HEK293T (cell line): ENCODE data around the gene TRDN.

Experiments
- ARNT ChIP-seq: fragments of 450-650 bp; IDR thresholded peaks from 2 replicates; pipeline ENCODE4 v1.6.1; 2017; ENCODE audit warnings: mild to moderate bottlenecking
- BHLHE40 ChIP-seq: fragments of 450-650 bp; IDR thresholded peaks from 2 replicates; pipeline ENCODE4 v1.6.1; 2016; ENCODE audit warnings: mild to moderate bottlenecking, moderate library complexity, borderline replicate concordance
- CTBP1 ChIP-seq: fragments of 450-650 bp; IDR thresholded peaks from 2 replicates; pipeline ENCODE4 v1.6.1; 2016; ENCODE audit warnings: borderline replicate concordance
- ELF4 ChIP-seq: fragments of 450-650 bp; IDR thresholded peaks from 2 replicates; pipeline ENCODE4 v1.6.1; 2017; ENCODE audit warnings: antibody characterized with exemption
- FOXM1 ChIP-seq: fragments of 450-650 bp; IDR thresholded peaks from 2 replicates; pipeline ENCODE4 v1.6.1; 2017; ENCODE audit warnings: mild to moderate bottlenecking, borderline replicate concordance
- NFRKB ChIP-seq: fragments of 450-650 bp; IDR thresholded peaks from 2 replicates; pipeline ENCODE4 v1.6.1; 2016; ENCODE audit warnings: mild to moderate bottlenecking, moderate library complexity
- SP1 ChIP-seq: fragments of 450-650 bp; IDR thresholded peaks from 2 replicates; pipeline ENCODE4 v1.6.1; 2017
- TARDBP ChIP-seq: fragments of 450-650 bp; IDR thresholded peaks from 2 replicates; pipeline ENCODE4 v1.6.1; 2016
- TF ChIP-seq, protein P1 (sequence below): fragments of 450-650 bp; IDR thresholded peaks from 2 replicates; pipeline ENCODE4 v1.6.1; 2016

DNA sequence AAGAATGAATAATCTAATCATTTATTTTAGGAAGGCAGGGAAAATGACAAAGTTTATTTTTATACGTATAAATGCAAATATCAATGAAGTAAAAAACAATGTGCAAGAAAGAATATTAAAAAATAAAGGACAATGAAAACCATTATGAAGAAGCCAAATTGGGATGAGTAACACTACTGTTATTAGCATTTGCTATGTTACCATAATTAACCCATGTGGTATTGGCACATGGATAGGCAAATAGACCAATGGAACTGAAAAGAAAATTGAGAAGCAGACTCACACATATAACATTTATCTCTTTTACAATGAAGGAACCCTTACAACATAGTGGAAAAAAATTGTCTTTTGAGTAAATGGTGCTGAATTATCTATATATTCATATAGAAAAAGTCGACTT lies 426.1 kb downstream of the TRDN start:
- TF ChIP-seq SP1 = no peak
- TF ChIP-seq TARDBP = no peak
- TF ChIP-seq ELF4 = no peak
- no peak for TF ChIP-seq ARNT
- TF ChIP-seq FOXM1 = no peak
- no peak for TF ChIP-seq BHLHE40
- TF ChIP-seq NFRKB = no peak
- TF ChIP-seq, protein P1, sequence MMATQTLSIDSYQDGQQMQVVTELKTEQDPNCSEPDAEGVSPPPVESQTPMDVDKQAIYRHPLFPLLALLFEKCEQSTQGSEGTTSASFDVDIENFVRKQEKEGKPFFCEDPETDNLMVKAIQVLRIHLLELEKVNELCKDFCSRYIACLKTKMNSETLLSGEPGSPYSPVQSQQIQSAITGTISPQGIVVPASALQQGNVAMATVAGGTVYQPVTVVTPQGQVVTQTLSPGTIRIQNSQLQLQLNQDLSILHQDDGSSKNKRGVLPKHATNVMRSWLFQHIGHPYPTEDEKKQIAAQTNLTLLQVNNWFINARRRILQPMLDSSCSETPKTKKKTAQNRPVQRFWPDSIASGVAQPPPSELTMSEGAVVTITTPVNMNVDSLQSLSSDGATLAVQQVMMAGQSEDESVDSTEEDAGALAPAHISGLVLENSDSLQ = no peak
- no peak for TF ChIP-seq CTBP1
